HG03354 (cell line): Measurements from ENCODE around the gene LSM4.

Source experiments
- ATAC-seq: cut with Tn5 transposase; IDR thresholded peaks from one replicate; pipeline ENCODE4 v1.9.1; 2021; ENCODE audit warnings: mild to moderate bottlenecking; ENCODE audit not compliant: unreplicated experiment, poor library complexity, severe bottlenecking

LSM4 gene

DNA sequence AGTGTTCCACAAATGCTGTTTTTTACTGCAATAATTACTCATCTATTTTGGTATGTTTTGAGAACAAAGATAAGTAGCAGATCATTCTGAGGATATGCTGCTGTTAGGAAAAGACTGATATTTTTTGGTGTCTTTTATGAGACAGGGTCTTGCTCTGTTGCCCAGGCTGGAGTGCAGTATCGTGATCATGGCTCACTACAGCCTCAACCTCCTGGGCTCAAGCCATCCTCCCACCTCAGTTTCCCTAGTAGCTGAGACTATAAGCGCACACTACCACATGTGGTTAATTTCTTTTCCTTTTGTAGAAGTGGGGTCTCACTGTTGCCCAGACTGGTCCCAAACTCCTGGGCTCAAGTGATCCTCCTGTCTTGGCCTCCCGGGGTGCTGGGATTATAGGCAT, 9.5 kb downstream of the LSM4 start:
- ATAC-seq: no peak

DNA sequence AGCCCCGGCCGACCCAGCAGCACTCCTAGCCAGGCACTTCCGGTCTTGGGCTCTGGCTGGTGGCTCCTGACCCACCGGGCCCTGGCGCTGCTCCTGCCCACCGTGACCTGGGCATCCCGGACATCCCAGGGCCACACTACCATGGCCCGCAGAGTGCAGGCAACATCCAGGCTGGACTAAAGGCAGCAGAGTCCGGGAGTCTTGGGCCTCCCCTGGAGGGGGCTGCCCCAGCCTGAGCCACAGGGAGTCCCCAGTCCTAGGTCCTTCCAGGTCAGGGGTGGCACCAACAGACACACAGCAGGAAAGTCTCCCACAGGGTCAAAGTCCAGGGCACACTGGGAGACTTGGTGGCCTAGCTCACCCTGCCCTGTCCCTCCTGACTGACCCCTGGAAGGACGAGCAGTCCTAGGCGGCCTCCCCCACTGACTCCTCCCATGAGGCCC, 10.8 kb downstream of the LSM4 start:
- ATAC-seq: no peak

DNA sequence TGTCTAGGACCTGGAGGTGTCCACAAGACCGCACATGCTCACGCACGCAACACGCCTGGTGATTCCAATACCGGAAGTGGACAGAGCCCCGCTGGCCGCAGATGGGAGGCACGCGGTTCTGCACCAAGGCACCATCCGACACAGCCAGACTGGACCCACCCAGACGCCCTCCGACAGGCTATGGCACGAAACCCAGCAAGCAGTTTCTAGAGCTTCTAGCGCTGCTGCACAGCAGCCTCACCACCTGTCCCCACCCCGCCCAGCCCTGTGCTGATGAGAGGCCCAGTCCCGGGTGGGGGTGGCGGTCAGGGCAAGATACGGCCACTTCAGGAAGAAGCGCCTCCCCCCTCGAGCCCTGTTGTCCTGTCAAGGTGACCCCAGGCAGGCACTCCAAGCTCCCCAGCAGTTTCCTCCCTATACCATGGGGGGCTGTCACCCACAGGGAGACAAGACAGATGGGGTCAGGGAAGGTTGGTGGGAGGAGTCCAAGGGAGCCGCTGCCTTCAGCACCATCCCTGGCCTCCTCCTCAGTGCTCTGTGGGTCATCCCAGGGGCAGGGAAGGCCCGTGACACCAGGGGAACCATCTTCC, 11.3 kb downstream of the LSM4 start:
- no peak for ATAC-seq

DNA sequence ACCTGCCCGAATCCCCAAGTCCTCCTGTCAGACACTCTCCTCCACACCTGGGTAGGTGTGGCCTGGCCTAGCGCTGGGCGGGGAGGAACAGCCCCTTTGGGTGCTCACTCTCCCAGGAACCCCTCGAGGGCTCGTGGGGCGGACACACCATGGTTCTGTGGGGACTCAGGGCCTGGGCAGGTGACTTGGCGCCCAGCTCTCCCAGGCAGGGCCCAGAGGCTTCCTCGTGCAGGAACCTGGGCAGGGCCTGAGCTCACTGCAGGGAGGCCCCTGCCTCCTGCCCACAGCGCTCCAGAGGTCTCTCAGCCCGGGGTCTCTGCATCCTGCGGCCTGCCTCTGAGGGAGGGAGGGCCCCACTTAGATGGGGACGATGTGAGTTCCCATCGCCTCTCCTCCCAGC, 11.9 kb downstream of the LSM4 start:
- no peak for ATAC-seq

DNA sequence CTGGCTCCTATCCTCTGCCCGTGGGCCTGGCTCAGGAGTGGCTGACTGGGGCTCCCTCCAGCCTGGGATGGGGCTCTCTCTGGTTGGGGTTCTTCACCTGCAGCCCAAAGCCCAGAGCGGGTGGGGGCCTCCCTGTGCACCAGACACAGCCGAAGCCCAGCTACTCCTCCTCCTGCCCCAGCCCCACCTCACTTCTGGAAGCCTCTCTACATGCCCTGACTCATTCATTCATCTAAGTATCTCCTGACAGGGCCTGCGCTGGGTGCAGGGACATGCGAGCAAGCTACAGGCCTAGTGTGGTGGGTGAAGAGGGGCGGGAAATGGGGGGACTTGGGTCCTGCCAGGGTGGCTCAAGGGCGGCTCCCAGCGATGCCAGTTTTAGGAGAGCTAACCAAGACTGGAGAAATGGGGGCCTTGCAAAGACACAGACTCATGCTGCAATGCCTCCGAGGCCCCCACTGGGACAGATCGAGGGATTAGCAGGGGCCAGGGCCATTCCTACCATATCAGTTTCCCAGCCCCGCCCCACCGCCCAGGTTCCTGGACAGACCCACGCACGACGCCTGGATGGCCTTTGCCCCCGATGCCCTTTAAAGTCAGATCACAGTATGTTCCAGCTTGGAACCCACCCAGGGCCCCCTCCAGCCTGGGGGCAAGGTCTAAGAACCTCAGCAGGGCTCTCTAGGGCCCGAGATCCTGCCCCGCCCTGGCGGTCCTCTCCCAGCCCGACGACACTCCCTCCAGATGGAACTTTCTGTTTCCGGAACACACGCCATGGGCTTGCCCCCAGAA, 12.6 kb downstream of the LSM4 start:
- ATAC-seq: no peak

DNA sequence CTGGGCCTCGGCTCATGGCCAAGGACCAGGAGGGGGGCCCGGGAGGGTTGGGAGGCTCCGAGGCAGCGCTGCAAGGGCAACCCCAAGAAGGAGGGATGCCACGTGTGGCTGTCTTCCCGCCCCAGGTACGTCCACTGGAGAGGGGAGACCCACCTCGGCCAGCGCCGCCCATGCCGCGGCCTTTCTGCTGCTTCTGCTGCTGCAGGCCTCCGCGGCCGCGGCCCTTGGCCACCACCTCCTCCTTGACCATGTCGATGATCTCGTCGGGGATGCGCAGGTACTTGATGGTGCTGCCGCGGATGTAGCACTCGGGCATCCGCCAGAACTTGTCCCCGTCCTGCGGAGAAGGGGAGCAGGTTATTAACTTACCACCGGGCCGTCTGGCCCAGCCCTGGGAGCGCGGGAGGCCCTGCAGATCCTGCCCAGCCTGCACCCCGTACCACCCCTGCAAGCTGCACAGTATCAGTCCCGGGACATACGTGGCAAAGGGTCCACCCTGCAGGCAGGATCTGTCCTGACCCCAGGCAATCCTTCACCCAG, 13.3 kb downstream of the LSM4 start:
- ATAC-seq: no peak

DNA sequence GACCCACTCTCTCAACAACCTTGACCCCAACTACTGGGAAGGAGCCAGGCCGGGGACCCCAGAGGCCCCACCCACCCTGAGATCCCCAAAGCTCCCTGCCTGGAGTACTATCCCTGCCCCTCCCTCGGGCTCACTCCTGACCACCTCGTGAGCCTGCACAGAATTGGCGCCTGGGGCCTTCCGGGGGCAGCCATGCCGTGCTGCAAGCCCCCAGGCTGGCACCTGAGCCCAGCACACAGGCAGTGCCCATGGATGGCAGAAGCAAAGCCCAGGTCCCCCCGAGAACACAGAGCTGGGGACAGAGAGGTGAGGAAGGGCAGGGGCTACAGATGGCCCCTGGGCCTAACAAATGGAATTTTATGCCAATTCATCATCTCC, 13.9 kb downstream of the LSM4 start:
- ATAC-seq: no peak

DNA sequence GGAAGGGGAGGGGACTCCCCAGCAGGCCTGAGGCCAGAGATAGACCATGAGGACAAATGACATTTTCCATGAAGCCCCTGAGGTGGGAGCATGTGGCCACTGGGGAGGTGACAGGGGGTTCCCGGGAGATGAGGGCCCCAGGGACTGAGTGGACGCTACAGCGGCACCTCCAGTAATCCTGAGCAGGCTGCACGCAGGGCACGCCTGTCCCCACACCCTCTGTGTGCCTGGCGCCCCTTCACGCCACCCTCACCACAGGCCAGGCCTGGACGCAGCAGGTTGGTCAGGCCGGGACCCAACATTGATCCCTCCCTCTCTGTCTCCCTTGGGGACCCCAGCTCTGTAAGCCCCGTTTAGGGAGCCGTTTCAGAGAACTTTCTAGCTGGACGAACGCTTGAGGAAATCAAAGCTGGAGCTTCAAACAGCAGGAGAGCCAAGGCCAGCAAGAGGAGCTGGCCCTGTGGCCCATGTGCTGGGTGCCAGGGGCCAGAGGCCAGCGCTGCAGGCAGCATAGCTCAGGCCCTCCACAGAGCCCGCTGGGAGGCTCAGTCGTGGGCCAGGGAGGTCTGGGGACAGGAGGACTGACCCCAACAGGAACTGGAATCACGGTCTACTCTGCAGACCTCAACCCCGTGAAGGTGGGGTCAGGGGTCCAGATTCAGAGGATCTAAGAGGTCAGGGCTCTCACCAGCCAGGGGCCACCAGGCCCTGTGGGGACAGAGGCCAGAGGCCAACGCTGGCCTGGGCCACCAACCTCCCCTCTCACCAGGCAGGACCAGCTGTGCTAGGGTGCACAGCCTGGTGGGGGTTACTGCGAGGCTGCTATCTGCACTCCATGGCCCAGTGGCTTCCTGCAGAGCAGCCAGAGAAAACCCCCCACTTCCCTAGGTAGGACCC, 14.6 kb downstream of the LSM4 start:
- no peak for ATAC-seq

DNA sequence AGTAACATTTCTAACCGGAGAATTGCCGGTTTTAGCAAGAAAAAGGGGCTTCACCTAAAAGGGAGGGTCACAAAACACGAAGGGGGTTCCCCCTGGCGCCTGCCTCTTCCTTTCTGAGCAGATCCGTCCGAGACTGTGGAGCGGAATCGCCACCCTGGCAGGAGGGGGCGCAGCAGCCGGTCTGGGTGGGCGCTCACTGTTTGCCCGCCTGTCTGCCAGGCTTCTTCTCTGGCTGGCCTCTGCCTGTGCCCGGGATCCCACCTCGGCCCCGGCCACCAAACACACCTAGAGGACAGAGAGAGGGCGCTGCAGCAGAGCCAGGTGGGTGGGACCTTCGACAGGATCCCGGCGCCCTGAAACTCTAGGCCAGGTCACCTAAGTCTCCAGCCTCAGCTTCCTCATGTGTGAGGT, 15.6 kb downstream of the LSM4 start:
- ATAC-seq: no peak

DNA sequence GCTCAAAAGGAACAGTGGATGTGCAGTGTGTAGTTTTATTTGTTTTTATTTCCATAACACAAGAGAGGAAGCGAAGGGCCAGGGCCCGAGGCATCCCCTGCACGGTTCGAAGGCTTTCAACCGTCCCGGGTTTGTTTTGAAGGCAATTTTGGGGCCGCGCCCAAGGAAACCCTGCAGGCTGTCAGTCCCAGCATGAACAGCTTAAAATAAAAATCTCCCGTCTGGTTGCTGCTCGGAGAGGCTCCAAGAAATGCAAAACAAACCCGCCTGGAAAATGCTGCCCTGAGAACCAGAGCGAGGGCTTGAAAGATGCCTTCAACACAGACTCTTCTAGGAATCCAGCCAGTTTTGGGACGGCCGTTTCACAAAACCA, 16.0 kb downstream of the LSM4 start:
- ATAC-seq: no peak

DNA sequence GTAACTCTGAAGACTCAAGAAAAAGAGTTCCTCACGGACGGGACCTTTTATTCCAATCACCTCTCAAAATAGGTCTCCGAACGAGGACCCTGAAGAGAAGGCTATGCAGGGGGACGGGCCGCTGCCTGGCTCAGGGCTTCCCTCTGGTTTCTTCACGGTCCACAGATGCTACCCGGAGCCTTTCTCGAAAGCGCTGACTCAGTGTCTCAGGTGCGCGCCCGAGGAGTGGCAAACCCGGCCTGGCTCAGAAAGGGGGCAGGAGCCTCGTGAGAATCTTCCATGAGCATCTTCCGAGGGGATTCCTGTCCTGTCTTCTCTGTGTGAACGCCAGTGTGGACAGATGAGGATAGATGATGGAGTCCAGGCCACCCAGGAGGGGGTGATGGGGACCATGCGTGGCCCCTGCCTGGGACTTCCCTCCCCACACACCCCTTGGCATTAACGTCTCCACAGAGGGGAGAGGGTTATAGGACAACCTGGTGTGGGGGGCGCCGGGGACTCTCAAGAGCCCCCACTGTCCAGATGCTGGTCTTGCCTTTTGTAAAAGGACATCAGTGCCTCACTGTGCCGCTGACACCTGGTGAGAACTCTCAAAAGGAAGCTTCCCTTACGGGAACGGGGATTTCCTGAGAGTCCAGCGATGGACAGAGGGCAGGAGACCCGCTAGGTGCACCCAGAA, 16.5 kb downstream of the LSM4 start:
- no peak for ATAC-seq

DNA sequence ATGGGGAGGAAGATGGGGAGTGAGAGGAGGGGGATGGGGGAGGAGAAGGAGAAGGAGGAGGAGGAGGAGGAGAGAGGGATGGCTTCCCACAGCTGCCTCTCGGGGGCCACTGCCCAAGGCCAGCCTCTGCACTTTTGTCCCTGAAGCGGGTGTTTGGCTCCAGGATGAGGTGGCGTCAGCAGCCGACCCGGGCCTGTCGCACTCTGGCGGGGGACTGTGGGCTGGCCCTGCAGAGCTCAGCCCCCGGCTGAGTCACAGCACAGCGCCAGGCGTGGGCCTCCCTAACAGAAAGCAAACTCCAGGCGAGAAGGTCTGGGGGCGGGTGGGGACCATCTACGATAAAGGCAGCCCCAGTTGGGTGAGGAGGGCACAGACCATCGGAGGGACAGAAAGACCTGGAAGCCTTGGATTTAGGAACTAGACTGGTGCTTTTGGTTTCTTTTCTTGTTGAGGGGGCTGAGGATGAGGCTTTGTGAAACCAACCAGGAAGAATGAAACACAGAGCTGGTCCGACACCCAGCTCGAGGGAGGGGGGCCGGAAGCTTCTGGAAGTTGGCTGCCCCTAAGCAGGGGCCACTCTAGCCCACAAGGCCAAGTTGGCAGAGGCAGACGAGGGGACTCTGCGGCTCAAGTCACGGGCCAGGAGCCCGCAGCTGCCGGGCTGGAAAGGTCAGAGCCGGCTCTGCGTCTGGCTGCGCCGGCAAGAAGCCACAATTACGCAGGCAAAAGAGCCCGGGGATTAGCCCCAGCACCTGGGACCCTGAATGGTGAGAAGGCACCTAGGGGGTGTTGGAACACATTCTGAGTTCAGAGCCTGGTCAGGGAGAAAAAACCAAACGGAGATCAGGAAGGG, 18.2 kb downstream of the LSM4 start:
- ATAC-seq: peak; percentile 65

DNA sequence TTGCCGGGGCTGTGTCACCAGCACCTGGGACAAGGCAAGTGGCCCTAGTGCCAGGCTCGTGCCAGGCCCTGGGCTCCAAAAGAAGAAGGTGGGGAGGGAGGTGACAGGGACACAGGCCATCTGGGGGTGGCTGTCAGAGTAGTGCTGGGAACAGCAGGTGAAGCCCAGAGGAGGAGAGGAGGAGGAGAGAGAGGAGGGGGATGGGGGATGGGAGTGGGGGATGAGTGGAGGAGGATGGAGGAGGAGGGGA, 18.7 kb downstream of the LSM4 start:
- ATAC-seq: no peak

DNA sequence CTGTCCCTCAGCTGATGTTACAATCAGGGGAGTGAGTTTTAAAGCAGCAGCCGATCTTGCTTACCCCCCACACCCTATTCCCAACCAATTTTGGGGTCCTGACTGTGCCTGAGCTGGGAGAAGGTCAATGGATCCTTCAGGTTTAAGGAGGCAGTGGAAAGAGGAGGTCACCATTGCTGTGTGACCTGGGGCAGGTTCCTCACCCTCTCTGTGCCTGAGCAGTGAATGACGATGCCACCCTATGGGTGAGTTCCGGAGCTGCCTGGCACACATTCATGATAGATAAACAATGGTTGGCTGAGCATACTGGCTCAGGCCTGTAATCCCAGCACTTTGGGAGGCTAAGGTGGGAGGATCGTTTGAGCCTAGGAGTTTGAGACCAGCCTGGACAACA, 21.2 kb downstream of the LSM4 start:
- ATAC-seq: no peak

DNA sequence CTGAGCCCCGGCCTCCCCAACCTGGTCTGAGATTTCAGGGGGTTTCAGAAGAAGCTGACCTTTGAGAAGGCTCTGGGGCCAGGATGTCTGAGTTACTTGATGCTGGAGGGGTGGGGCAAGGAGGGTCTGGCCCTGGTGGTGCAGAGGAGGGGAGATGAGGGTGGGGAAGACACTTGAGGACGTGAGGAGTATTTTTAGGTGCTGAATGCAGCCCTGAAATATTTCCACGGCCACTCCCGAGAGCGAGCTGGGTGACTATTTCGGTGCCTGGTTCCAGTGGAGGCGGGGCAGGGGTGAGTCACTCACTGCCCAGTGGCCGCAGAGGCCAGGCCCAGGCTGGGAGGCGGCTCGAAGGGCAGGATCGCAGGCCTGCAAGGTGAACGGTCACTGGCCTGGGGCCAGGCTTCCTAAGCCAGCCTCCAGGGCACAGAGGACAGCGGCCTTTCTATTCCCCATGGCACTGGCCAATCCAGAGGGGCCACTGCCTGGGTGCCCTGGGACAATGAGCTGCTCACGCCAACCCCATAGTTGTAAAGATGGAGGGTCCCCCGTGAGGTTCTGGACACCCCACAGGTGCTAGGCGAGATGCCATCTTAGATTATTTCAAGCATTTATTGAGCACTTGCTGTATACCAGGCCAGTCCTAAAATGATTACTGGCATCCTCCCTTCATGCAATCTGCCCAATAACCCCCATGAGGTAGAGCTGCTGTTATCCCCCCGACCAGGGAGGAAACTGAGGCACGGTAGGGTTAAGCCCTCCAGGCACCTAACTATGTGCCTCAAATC, 21.8 kb downstream of the LSM4 start:
- no peak for ATAC-seq

DNA sequence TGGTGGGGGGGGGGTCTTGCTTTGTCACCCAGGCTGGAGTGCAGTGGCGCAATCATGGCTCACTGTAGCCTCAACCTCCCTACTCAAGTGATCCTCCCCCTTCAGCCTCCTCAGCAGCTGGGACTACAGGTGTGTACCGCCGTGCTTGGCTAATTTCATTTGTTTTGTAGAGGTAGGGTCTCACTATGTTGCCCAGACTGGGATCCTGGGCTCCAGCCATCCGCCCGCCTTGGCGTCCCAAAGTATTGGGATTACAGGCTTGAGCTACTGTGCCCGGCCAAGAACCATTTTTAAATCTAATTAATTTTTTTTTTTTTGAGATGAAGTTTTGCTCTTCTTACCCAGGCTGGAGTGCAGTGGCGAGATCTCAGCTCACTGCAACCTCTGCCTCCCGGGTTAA, 23.2 kb downstream of the LSM4 start:
- ATAC-seq: no peak

DNA sequence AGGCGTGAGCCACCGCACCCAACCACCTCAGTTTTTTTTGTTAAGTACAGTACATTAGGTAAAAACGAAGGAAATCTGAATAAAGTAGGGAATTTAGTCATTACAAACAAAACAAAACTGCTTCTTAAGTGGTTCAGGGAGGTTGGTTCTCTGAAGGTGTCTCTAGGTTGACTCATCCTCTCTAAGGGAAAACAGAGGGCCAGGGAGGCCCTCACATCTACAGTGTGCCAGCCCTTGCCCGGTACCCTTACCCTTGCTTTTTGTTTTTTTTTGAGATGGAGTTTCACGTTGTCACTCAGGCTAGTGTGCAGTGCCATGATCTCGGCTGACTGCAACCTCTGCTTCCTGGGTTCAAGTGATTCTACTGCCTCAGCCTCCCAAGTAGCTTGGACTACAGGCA, 24.3 kb downstream of the LSM4 start:
- no peak for ATAC-seq

DNA sequence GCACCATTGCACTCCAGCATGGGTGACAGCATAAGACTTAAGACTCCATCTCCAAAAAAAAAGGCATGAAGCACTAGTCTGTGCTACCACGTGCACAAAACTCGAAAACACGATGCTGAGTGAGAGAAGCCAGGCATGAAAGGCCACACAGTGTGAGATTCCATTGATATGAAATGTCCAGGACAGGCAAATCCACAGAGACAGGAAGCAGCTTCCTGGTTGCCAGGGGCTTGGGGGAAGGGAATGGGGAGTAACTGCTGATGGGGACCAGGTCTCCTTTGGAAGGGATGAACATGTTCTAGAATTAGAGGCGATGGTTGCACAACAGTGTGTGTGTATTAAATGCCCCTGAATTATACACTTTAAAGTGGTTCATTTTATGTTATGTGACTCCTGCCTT, 25.6 kb downstream of the LSM4 start:
- ATAC-seq: no peak

DNA sequence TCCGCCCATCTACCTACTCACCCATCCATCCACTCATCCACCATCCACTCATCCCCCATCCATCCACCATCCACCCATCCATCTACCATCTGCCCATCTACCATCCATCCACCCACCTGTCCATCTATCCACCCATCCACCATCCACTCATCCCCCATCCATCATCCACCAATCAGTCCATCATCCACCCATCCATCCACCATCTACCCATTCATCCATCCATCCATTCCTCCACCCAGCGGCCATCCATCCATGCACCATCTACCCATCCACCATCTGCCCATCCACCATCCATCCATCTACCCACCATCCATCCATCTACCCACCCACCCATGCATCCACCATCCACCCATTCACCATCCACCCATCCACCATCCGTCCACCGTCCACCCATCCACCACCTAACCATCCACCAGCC, 27.8 kb downstream of the LSM4 start:
- no peak for ATAC-seq
